Astrocyte of the hippocampus (primary cell): Measurements from ENCODE around the gene NOTCH1.
A peak's percentile ranks its signal among the peaks of the same experiment; 100 is the strongest.
"Not testable (repeated sequence)": the region's sequence is repeated elsewhere in the genome, so short reads cannot be mapped to it uniquely, and the experiment has no call there.

Experiments used
- DNase-seq: peaks from one replicate; pipeline ENCODE4 v3.0.0; 2011; ENCODE audit warnings: low read depth, low spot score

The NOTCH1 gene

GRCh38 chr9:136578915-136579649, 33.2 kb upstream of the NOTCH1 start:
- DNase-seq = no peak

DNA sequence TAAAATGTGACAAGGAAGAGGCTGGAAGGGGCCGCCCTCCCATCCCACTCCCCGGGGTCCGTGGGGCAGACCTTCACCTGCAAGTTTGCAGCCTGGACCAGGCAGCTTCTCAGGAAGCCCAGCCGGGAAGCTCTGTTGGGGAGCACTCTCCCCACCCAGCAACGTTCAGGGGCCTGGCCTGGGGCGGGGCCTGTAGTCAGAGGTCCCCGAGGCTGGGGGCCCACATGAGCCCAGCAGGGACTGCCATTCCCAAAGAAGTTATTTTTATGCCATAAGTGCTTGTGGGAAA, 32.7 kb upstream of the NOTCH1 start:
- no peak for DNase-seq

- DNase-seq = no peak
Measured at GRCh38 chr9:136577941-136578625, 32.2 kb upstream of the NOTCH1 start.

GRCh38 chr9:136576269-136576626, 30.4 kb upstream of the NOTCH1 start:
- DNase-seq = peak; percentile 88

GRCh38 chr9:136575626-136576268, 29.9 kb upstream of the NOTCH1 start:
- no peak for DNase-seq

GRCh38 chr9:136574606-136575005, 28.8 kb upstream of the NOTCH1 start:
- DNase-seq = not testable (repeated sequence)

GRCh38 chr9:136572828-136573625, 27.2 kb upstream of the NOTCH1 start:
- DNase-seq = no peak

GRCh38 chr9:136572003-136572827, 26.4 kb upstream of the NOTCH1 start:
- peak; percentile 98 for DNase-seq

GRCh38 chr9:136571531-136571930, 25.7 kb upstream of the NOTCH1 start:
- no peak for DNase-seq

- DNase-seq = no peak
Measured at GRCh38 chr9:136570916-136571315, 25.1 kb upstream of the NOTCH1 start.

DNA sequence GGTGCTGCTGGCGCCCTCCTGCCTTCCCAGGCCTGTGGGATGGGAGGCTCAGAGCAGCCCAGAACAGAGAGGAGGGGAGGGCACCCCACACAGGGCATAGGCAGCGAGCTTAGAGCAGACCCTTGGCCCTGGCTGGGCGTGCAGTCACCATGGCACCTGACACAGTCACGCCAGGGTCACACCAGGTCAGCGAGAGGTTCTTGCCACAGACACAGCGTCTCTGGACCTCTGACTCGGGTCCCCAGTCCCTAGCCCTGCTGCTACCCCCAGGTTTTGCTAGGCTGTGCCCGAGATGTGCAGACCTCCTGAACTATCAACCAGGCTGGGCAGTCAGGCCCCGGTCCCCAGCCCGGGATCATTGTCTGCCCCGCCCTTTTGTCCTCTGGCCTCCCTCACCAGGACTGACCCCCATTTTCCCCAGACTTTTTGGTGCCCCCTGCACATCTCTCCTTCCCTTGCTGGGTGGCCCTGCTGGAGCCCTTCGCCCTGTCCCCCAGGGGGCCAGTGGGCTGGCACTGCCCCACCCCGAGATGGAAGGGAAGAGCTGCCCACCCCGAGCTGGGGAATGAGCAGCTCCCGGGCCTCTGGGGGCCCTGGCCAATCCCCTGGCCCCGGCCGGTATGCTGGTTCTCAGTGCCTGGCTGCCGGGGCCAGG, 24.5 kb upstream of the NOTCH1 start:
- DNase-seq = no peak

DNA sequence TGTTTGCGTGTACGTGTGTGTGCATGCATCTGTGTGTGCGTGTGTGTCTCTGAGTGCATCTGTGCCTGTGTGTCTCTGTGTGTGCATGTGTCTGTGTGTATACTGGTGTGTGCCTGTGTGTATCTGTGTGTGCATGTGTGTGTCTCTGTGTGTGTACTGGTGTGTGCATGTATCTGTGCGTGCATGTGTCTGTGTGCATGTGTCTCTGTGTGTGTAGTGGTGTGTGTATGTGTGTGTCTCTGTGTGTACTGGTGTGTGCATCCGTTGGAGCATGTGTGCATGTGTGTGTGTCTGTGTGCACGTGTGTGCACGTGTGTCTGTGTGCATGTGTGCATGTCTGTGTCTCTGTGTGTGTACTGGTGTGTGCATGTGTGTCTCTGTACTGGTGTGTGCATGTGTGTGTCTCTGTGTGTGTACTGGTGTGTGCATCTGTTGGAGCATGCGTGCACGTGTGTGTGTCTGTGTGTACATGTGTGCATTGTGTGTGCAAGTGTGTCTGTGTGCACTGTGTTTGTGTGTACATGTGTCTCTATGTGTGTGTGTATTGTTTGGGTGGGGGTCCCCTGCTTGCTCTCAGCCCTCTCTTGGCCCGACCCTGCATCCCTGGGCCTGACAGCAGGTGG, 23.8 kb upstream of the NOTCH1 start:
- DNase-seq = no peak

DNA sequence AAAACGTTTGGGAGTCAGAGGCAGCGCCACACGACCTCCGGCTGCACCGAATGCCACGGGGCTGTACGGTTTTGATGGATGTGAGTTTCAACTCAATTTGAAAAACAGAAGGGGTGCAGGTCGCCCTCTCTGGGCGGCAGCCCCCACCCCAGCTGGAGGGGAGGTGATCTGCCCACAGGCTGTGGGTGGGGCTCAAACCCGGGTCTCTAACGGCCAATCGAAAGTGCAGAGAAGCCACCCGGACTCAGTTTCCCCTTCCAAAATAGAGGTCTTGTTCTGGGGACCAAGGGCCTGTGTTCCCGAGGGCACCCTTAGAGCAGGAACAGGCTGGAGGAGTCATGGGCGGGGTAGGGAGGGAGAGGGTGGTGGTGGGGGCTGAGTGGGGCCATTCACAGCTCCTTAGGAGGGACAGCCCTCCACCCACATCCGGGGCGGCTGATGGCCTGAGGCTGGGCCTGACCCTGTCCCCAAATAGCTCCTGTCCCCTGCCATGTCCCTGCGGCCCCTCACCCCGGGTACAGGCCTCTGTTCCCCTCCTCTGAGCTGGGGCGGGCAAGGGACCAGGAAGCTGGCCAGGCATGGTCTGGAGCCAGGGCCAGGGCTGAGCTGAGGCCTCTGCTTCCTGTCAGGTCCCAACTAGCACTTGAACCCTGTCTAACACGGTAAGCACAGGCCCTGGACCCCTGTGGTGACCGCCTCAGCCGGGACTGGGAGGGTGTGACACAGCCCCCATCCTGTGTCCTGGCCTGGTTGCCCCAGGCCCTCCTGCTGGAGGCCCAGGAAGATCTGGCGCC, 22.6 kb upstream of the NOTCH1 start:
- no peak for DNase-seq

- DNase-seq = peak; percentile 91
Measured at GRCh38 chr9:136567651-136568287, 21.9 kb upstream of the NOTCH1 start.

DNA sequence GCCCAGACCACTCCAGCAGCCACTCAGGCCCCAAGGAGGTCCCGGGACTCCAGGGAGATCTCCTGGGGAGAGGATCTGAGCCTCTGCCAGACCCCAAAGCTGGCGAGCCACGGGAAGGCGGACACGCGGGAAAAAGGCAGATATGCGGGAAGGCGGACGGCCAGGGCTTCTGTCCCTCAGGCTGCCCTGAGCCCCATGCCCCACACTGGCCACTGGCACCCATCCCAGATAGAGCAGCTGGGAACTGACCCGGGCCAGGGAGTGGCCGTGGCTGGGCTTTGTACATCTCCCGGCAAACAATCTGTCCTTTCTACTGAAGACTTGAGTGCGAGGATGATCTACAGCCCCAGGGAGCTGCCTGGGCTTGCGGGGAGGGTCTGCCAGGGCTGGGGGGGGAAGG, 21.1 kb upstream of the NOTCH1 start:
- no peak for DNase-seq

- DNase-seq = no peak
Measured at GRCh38 chr9:136566553-136566895, 20.7 kb upstream of the NOTCH1 start.

- no peak for DNase-seq
Measured at GRCh38 chr9:136565715-136566552, 20.1 kb upstream of the NOTCH1 start.

DNA sequence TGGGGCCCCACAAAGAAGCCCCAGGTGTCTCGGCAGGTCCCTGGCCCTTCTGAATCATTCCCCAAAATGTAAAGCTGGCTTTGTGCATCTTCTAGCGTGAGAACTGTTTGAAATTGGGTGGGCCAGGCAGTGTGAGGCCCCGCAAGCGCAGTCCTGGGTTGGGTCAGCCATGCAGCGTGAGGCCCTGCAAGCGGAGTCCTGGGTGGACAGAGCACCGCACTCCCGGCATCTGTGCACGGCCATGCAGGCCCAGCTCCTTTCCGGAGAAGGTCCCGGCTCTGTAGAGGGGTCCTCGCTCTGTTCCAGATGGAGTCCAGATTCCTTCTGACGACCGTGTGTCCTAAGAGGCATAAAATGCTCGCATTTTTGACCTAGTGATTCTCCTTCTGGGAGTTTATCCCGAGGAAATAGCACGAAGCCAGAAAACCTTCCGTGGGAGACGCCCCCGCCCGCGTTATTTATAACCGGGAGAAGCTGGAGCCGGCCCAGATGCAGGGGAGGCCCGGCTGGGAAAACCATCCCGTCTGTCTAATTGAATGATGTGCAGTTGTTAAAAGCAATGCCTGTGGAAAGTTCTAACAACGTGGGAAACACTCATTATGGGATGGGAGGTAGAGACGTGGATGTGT, 19.4 kb upstream of the NOTCH1 start:
- DNase-seq = no peak
